Activated CD4-positive, alpha-beta T cell treated with anti-CD3 and anti-CD28 coated beads, Interleukin-2, amount 50 U/mL, for 16 hours (primary cell): Measurements from ENCODE around the gene WDR46.
A peak's percentile ranks its signal among the peaks of the same experiment; 100 is the strongest.

Experiments
- DNase-seq: peaks from one replicate; pipeline ENCODE4 v3.0.0-alpha.2; 2020

The WDR46 gene

DNA sequence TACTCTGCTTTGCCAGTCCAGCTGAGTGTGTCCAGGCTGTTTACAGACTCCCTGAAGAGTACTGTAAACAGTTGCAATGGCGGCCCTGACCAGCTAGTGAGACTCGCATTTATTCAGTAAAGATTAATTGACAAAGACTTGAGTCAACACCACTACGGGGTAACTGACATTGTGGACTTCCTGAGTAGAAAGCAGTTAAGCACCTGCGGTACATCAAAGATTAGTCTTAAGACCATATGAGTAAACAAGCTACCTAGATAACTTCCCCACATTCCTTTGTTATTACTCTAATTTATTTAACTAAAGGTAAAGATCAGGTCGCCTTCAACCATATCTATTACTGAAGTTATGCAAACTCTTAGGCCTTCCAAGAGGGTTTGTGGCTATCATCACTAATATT lies 30.0 kb downstream of the WDR46 start:
- no peak for DNase-seq

DNA sequence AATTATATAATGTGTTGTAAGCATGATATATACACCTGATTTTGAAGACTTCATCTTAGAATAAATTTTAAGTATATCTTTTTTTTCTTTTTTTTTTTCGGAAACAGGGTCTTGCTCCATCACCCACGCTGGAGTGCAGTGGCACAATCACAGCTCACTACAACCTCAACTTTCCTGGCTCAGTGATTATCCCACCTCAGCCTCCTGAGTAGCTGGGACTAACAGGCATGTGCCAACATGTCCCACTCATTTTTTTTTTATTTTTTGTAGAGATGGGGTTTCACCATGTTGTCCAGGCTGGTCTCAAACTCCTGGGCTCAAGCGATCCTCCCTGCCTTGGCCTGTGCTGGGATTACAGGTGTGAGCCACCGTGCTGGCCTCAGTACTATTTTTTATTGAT lies 34.4 kb downstream of the WDR46 start:
- no peak for DNase-seq

DNA sequence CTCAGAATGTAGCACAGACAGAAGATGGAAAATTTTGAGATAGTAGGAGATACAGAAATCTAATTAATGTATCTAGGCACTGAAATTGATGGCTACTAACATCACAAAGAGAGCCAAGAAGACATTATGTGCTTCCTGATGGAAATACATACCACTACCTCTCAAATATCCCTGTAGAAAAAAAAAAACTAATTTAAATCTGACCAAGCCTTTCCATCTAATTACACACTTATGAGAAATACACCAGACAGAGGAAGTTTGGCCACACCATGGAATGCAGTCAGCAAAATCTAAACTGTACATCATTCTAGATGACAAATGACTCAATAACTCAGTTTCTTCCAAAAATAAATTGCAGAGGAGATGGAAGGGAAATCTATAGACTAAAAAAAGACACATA lies 36.3 kb downstream of the WDR46 start:
- no peak for DNase-seq

DNA sequence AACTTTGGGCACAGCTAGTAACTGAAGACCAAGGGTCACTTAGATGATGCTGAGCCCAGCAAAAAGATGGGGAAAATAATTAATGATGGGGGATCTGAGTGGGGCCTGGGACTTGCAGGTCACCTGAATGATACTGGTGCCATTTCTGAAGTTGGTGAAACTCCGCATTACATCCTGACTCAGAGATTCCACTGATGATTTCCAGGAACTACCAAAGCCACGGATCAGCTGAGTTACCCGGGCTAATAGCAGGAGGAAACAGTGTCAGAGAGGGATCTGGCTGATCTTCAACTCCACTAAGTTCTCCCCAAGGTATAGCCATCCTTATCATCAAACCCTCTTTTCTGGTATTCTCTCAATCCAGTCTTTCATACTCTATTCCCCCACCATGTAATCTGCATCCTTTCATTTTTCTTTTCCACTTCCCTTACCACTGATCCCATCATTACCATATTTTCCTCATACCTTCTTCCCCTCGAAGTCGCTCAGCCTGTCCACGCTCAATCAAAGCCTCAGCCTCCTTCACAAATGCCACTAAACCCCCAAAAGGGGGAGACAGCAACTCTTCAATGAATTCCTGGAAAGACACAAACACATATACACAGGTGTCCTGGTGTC lies 37.5 kb downstream of the WDR46 start:
- DNase-seq: peak; percentile 9

DNA sequence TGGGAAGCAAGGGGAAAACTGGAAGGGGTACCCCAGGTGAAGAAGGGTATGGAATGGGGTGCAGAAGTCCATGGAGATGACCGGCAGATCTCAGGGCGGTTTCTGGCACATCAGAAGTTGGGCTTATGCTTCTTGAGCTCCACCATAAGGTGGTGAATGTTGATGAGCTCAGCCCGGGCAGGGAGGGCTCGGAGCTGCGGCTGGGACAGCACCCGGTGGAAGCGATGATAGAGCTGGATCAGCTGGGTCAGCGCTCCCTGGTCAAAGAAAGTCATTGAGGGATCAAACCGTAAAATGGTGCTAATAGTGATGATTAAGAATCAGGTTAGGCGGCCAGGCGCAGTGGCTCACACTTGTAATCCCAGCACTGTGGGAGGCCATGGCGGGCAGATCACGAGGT lies 38.3 kb downstream of the WDR46 start:
- no peak for DNase-seq

DNA sequence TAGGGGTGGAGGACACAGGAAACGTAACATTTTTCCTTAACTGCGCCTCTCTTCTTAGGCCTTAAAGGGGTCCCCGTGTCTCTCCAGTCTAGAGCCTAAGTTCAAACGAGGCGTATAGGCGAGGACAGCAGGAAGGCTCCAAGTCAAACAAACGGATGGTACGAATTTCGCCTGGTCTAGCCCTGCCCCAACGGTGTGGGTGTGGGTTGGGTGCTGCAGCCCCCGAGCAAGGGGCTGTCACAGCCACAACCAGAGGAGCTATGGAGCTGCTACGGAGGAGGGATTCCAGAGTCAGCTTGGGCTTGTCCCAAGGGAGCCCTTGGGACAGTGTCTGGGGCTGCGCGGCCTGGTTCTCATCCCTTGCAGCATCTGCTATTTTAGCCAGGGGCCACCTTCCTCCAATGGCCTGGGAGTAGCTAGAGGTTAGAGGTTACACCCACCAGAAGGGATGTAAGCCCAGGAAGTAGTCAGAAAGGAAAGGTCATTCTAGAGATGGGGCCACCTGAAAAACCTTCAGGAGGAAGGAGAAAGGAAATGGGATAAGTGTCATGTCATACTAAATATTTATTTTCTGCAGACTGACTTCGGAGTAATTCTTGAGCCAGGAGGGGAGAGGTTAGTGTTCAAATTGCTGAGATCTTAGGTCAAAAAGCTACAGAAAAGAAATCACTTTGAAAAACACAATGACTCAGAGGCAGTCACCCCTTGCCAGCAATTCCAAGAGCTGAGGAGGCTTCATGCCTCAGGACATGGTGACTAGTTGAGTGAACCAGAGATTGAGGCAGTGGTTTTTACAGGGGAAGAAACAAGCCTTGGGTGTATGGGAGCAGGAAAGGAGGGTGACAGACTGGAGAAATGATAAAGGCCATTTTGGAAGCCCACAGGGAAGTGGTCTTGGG lies 39.1 kb downstream of the WDR46 start:
- DNase-seq: peak; percentile 30

DNA sequence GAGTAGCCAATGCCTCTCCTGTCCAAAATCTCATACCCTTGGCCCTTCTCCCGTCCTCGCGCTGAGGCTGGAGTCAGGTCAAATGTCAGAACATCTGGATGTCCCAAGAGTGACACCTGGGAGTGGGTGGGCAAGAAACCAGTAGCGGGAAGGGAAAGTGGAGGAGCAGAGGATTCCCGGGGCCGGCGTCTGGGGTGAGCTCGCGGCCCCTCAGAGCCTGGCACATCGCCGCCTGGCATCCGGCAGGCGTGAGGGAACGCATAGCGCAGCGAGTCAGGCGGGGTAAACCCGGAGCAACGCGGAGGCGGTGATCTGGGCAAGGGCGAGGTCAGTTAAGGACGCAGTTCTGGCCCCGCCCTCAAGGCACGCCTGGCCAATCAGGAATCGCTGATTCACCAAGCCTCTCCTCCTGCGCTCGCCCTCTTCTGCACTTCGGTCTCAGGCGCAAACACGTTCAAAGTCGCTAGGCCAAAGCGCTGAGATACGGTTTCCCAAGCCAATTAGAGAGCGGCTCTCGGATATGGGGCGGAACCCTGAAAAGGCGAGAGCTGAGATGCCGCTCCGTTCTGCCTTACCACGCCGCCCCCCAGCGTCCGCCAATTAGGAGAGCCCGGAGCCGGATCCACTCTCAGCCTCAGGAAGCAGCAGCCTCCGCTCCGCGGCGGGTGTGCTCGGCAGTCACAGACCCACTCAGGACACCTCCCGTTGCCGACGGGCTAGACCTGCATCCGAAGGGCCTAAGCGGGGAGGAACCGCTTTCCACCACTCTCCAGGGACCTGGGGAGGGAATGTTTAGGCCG lies 39.9 kb downstream of the WDR46 start:
- DNase-seq: peak; percentile 99

DNA sequence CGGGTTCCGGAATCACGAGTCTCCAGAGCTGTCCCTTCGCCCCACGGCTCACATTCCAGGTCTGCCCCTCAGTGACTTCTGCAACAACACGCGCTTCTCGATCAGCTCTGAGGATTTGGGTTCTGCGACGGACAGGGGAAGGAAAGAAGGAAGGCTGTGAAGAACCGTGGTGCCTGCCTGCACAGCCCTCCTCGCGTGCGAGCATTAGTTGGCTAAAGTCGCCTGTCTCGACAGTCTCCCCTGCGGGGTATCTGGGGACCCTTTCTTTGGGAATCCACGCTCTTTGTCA lies 40.5 kb downstream of the WDR46 start:
- DNase-seq: no peak

DNA sequence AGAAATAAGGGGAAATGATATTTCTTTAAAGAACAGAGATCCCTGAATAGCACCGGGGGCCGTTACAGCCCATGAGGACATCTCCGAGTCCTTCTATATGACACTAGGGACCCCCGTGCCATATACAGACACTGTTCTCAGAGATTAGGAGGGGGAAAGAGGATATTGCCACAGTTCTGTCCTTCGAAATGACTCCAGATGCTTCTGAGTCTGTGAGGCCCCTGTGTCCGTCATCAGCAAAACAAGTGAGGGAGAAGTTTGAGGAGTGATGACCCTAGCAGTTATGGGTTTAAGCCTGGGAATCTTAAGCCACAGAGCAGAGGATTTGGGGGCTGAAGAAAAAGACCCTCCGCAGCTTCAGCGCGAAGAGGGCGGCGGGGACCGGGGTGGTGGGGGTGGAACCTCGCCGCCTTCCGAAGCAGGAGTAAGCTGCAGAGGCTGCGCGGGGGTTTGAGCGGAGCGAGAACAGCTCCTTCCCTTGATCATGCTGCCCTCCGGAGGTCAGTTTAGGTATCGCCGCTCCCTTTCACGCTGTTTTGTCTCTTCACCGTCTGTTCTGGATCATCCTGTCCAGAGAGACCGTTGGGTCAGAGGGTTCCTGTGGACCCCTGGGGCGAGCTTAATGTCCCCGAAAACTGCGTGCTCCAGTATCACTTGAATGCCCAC lies 40.9 kb downstream of the WDR46 start:
- peak; percentile 93 for DNase-seq

DNA sequence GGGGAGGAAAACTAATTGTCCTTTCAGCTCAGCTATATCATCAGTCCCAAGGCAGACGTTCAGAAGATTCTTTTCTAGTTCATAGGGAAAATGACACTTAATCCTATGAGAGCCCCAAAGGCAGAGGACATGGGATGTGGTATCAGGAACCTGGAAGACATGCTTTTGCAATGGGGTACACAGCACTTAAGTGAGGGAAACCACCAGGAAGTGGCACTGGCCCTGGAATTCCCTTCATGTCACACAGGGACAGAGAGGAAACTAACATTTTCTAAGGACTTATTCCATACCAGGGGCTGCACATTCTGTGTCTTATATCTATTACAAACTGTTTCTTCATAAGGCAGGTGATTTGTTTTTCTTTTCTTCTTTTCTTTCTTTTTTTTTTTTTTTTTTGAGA lies 45.6 kb downstream of the WDR46 start:
- DNase-seq: no peak

DNA sequence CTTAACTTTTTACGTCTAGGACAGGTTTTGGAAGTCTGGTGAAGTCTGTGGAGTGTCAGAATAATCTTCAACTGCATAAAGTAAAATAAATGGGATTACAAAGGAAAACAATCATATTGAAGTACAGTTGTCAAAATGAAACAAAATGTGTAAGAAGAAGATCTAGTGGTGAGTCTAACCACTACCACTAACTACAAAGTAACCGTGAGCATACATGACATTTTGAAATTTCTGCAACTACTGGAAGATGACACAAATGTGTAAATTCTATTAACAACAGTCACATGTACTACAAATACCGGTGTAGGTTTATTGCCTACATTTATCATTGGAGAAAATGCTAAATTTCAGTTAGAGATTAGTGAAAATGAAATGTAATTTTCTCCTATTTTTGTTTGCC lies 47.1 kb downstream of the WDR46 start:
- DNase-seq: peak; percentile 73

DNA sequence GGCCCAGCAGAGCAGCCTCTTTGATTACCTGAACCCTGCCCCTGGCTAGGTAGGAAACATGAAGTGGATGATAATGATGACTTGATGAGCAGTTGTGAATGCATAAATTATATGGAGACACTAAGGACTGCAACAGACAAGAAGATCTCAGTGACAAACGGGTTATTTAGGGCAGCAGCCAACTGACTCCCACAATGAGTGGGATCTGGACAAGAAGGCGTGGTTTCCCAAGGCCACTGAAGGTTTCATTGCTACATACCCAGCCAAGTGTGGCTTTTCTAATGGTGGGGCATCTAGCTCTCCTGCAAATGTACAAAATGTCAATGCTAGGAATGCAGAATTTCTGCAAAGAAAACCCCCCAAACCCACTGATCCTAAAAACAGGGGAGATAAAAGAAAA lies 51.3 kb downstream of the WDR46 start:
- DNase-seq: no peak

DNA sequence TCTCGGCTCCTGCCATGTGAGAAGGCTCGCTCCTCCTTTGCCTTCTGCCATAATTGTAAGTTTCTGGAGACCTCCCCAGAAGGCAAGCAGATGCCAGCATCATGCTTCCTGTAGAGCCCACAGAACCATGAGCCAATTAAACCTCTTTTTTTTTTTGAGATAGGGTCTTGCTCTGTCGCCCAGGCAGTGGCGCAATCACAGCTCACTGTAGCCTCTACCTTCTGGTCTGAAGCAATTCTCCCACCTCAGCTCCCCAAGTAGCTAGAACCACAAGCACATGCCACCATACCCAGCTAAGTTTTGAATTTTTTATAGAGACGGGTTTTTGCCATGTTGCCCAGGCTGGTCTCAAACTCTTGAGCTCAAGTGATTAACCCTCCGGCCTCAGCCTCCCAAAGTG lies 52.2 kb downstream of the WDR46 start:
- DNase-seq: no peak

DNA sequence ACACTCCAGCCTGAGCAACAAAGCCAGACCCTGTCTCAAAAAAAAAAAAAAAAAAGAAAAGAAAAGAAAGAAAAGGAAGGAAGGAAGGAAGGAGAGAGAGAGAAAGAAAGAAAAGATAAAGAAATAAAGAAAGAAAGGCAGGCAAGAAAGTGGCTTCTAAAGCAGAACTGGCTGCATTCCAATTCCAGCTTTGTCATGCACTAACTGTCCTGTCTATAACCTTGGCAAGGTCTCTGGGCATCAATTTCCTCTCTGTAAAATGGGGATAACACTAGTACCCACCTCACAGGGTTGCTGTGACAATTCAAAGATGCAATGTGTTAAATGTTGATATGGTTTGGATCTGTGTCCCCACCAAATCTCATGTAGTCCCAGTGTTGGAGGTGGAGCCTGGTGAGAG lies 52.7 kb downstream of the WDR46 start:
- DNase-seq: no peak

DNA sequence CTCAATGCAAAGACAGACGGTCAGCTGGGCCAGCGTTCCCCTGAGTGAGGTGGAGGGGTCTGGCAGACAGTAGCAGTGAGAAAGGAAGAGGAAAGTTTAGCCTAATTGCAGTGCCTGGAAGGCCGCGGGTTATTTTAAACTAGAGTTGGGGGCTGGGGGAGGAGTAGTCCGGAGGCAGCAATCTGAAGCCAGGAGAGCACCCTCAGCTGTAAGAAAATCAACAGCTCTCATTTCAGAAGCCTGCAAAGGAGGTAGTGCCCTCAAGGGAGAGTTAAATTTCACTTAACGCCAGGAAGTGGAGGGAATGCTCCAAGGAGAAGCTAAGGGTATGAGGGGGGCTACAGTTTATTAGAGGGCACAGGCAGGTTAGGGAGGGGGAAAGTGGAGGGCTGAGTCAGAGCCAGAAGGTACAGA lies 53.8 kb downstream of the WDR46 start:
- no peak for DNase-seq
